GM18951 (cell line): ENCODE data around the gene EWSR1.
A peak's percentile ranks its signal among the peaks of the same experiment; 100 is the strongest.

Experiments
- POLR2A ChIP-seq: IDR thresholded peaks from 4 replicates; pipeline ENCODE4 v1.6.1; 2011; ENCODE audit warnings: mild to moderate bottlenecking; ENCODE audit not compliant: insufficient read length, insufficient read depth; ENCODE audit errors: extremely low read depth
- in situ Hi-C: fragments of 300-500 bp; cut with MboI; formaldehyde crosslinking; loops from one replicate; pipeline ENCODE4 v1.12.0; 2022; ENCODE audit warnings: low sequenced_read_pairs, mixed read lengths, inconsistent platforms; ENCODE audit not compliant: unreplicated experiment

EWSR1 gene

DNA sequence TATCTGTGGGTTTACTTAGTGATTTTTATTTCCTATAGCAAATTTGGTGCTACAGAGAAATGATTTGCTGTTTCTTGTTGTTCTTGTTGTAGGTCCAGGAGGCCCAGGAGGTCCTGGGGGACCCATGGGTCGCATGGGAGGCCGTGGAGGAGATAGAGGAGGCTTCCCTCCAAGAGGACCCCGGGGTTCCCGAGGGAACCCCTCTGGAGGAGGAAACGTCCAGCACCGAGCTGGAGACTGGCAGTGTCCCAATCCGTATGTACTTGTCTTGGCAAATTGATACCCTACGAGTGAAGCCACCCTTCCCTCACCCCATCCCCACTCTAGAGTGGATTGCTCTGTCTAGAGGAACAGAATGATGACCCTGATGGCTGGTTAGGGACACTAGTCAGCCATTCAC lies 30.6 kb downstream of the EWSR1 start:
- in situ Hi-C loops, result no loop called here
- TF ChIP-seq POLR2A, result no peak

DNA sequence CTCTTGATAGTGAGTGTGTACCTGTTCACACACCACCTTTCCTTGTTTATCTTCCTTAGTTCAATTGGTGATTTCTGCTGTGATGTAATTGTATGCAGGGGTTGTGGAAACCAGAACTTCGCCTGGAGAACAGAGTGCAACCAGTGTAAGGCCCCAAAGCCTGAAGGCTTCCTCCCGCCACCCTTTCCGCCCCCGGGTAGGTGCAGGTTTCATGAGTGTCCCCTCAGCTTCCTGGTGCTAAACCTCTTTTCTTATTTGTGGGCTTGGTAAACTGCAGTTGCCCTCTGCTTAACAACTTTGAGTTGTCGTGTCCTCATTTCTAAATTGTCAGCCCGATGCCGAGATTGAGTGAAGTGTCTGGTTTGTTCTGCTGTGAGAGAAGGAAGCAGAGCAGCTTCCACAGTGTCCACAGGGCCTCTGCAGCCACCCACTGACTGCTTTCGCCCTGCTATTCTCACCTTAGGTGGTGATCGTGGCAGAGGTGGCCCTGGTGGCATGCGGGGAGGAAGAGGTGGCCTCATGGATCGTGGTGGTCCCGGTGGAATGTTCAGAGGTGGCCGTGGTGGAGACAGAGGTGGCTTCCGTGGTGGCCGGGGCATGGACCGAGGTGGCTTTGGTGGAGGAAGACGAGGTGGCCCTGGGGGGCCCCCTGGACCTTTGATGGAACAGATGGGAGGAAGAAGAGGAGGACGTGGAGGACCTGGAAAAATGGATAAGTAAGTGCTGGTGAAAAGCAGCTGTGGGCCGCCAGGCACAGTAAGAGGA lies 31.2 kb downstream of the EWSR1 start:
- no peak for TF ChIP-seq POLR2A
- in situ Hi-C loops, result no loop called here

- no peak for TF ChIP-seq POLR2A
- in situ Hi-C loops, result no loop called here
These were observed 32.4 kb downstream of the EWSR1 start for GRCh38 chr22:29300467-29300806.

DNA sequence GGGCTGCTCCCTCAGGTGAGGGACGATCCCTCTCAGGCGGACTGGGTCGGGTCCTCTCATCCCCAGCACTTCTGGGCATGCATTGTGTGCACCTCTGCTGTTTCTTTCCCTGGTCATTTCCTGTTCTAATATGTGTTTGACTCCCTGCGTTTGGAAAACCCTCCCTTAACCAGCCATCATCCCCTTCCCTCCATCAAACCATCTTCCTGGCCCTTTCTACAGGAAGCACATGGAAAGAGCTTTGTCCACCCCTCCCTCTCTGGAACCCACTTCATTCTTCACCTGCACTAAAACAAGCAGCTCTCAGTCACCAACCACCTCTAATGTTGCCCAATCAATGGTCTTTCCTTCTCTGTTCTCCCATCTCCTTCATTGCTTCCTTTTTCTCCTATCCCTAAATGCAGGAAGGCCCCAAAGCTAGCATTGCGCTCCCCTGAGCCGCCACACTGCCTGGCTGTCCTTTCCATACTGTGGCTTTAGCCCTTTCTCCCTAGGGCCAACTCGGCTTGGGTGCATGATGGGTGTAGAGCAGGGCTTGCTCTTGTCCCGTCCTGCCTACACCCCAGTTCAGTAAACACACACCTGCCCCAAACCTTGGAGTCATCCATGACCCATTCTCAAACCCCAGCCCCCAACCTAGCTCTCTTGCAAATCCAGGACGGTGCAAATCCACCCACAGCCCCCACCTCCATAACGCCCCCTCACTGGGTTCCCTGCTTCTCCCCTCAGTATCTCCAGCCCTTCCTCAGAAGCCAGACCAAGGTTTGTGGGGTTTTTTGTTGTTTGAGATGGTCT lies 32.9 kb downstream of the EWSR1 start:
- in situ Hi-C loops, result no loop called here
- TF ChIP-seq POLR2A, result no peak

DNA sequence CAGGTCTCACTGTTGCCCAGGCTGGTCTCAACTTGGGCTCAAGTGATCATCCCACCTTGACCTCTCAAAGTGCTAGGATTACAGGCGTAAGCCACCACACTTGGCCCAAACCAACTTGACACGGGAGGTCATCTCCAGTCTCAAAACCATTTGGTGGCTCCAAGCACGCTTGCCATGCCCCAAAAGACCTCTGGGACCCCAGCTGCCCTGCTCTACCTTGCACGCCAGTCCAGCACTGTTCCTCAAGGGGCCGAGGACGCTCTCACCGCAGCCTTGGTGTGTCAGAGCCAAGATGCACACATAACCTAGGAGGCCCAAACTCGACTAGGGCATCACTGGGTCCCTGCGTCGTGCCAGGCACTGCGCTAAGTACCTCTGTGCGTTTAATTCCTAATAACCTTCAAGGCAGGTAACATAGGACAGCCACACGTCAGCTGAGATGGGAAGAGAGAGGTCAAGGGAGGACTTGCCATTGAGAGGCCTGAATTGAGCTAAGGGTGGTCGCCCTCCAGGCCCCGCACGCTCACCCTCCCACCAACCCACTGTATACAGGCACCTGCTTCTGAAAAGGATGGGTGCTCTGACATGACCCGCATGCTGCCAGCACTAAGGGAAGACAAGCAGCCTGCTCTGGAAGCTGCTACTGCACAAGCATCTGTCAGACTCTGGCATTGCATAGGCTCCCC lies 33.8 kb downstream of the EWSR1 start:
- in situ Hi-C loops, result no loop called here
- peak; percentile 30 for TF ChIP-seq POLR2A

DNA sequence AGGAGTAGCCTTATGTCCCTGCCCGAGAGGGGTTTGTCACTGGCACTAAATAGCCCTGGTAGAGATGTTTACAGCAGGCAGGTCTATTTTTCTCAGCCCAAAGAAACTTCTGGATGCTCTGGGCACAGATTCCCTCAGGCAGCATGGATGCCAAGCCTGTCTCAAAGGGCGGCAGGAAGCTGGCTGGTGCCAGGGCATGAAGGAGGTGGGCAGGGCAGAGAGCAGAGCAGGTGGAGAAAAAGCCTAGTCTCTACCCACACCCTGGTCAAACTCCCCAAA lies 34.3 kb downstream of the EWSR1 start:
- TF ChIP-seq POLR2A, result no peak
- in situ Hi-C loops, result no loop called here

DNA sequence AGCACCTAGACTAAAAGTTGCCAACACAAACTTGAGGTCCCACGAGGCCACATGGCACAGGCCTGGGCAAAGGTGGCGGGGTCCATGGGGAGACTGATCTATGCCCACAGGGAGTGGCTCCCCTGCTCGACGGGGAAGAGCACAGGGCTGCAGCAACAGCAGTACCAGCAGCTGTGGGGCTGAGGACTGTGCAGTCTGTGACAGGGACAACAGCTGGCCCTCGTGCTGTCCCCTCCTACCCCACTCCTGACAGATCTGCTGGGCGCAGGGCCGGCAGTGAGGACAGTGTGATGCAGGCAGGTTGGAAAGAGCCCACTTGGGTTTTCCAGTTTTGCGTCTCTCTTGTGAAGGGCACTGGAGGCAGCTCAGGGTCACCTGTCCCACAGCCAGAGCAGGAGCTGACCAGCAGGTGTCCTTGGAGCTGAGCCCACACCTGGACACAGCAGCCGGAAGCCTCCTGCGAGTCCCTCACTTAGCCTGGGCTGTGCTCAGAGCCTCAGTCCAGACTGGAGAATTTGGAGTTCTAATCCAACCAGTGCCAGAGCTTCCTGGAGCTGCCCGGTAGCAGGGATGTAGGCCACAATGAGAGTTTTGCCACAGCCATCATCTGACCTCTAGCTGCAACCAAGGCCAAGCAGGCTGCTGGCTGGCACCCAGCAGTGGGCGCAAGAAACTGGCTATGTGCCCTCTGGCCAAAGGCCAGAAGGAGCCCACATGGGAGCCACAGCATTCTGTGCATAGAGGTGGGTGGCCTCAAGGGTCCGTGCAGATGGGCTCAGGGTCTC lies 34.8 kb downstream of the EWSR1 start:
- TF ChIP-seq POLR2A, result no peak
- in situ Hi-C loops, result no loop called here

GRCh38 chr22:29305836-29306174 lies 37.7 kb downstream of the EWSR1 start:
- no peak for TF ChIP-seq POLR2A
- in situ Hi-C loops, result no loop called here

GRCh38 chr22:29306175-29306834 lies 38.2 kb downstream of the EWSR1 start, which contains the start of gene GAS2L1:
TSS of gene GAS2L1 (plus strand) at chr22:29306650. CDS start at chr22:29308106, 1,456 bp downstream.
- in situ Hi-C loops, result no loop called here
- TF ChIP-seq POLR2A, result no peak

GRCh38 chr22:29306835-29307595 lies 38.9 kb downstream of the EWSR1 start:
- in situ Hi-C loops, result no loop called here
- TF ChIP-seq POLR2A, result no peak

DNA sequence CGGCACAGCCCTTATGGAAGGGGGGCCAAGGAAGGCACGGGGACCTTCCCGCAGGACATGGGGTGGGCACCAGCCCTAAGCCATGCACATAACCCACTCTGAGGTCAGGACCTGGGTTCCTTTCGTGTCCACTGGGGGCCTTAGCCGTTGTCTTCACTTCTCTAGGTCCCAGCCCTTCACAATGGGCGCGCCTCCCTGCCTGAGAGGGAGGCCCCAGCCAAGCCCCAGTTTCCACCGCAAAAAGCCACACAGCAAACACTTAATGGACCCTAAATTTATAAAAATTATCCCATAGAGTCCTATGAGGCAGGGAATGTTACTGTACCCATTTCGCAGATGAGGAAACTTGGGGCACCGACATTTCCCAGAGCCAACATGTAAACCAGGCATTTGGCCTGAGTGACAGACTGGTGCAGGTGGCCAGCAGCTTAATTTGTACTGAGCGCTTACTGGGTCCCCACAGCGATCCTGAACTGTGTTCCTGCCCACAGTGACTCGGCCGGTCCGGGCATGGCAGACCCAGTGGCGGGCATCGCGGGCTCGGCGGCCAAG lies 39.6 kb downstream of the EWSR1 start:
- in situ Hi-C loops, result no loop called here

GRCh38 chr22:29308148-29308790 lies 40.2 kb downstream of the EWSR1 start:
- TF ChIP-seq POLR2A, result no peak
- in situ Hi-C loops, result no loop called here

More for the DNA sequence above, 39.6 kb downstream of the EWSR1 start:
- no peak for TF ChIP-seq POLR2A
